HG03469 (cell line): ENCODE results near the gene NSDHL.

Experiments
- ATAC-seq: cut with Tn5 transposase; IDR thresholded peaks from one replicate; pipeline ENCODE4 v1.9.1; 2021; ENCODE audit warnings: mild to moderate bottlenecking, moderate library complexity, moderate number of reproducible peaks; ENCODE audit not compliant: unreplicated experiment

Gene NSDHL

DNA sequence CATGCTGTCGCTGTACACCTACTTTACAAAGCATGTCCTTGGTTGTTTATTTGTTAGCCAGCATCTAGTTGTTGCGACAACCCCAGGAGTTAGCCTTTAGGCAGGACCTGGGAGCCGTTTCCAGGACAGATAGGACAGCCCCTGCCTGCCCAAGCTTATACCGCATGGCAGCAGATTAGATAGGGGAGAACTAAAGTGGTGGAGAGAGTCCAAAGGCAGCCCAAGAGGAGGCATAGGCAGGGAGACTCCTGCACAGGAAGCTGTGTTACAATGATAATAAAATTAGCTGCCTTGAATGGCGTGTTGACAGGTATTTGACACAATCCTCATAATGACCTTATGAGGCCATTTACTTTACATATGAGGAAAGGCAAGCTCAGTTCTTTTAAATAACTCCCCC lies 13.0 kb downstream of the NSDHL start:
- ATAC-seq, result no peak

- no peak for ATAC-seq
Measured at GRCh38 chrX:152844256-152844655, 13.4 kb downstream of the NSDHL start.

DNA sequence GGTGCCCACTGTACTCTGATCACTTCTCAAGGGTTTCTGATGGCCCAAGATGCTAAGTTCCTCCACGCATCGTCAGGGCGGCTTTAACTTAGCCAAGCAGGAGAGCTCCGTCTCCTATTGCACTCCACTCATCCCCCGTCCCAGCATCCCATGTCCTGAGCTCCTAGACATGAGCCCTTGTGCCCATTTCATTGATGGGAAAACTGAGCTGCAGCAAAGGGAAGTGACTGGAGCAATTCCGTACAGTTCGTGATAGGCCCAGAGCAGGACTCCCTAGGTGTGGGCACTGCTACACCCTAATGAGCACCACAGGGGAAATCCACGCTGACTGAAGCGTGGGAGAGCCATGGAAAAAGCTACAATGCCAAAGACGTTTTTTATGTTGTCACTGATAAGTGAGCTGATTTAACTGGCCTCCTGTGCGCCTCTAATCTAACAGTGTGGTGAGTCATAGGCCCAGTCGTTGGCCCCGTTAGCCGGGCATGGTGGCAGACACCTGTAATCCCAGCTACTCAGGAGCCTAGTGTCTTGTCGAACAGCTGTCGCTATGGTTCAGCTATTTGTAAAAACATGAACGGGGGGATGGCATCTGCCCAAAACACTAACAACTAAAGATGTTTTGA lies 14.9 kb downstream of the NSDHL start:
- ATAC-seq, result no peak

DNA sequence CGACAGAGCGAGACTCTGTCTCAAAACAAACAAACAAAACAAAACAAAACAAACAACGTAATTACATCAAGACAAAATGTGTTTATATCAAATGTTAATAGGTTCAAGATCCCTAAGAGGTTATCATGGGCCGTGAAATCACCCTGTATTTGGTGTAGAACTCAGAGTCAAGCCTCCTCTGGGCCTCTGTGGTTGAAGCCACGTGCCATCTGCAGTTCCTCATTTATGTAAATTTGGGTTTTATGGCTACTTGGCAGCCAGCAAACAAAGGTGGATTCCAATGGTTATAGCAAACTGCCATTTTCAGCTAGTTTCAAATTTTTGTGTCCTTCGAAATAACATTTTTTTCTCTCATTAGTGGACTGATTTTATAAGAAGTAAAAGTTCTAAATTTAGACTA lies 16.4 kb downstream of the NSDHL start:
- ATAC-seq, result no peak

DNA sequence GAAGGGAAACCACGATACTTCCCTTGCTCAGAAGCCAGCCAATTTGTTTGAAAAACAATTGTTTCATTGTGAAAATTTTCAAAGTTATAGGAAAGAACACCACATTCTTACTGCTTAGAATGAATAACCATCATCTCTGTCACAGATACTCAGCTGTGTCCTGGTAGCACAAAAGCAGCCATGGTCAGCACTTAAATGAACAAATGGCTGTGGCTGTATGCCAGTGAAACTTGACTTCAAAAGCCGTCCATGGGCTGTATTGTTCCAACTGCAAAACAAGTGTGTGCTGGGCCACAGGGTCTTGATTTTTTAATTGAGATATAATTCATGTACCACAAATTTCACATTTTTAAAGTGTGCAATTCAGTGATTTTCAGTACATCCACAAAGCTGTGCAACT lies 19.6 kb downstream of the NSDHL start:
- ATAC-seq, result no peak

DNA sequence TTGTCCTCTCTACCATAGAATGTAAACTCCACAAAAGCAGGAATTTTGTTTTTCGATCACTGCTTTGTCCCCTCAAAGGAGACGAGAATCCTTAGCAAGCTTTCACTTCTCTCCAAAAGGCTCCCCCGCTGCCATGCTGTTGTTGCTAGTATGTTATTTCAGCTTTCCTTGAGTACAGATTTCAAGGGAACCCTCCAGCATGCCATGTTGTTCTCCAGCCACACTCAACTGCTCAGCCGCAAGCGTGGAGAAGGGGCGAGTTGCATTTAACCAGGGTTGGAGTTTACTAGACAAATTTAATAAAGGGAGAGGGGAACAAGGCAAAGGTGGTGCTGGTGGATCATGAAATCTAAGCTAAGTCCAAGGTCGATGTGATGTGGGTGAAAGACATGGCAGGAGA lies 23.1 kb downstream of the NSDHL start:
- no peak for ATAC-seq

- ATAC-seq, result no peak
Measured at GRCh38 chrX:152861116-152861515, 30.3 kb downstream of the NSDHL start.

GRCh38 chrX:152861826-152862225 lies 31.0 kb downstream of the NSDHL start:
- ATAC-seq, result no peak

DNA sequence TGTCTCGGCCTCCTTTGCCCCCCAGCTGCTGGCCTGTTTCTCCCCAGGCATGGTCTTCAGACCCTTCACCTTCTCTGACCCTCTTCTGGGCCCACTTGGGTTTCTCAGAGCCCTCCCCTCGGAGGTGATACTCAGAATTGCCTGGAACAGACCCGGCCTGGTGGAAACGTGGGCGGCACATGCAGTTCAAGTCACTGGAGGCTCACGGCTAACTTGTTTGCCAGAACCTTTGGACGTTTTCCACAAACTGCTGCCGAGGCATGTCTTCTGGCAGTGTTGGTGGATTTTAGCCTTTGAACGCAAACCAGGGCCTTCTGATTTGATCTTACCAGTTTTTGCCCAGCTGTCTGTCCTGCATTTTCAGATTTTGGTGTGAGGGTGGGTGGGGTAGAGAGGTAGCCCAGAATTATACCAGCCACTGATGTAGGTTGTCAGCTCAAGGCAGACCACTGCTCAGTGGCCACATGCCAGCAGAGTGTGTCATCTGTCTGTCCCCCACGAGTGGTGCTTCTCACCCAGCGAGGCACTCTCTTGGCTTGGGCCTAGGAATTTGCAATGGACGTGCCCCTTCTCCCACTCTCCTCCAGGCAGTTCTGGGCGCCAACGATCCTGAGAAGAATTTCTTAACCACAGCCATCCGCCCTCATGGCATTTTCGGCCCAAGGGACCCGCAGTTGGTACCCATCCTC lies 34.5 kb downstream of the NSDHL start:
- no peak for ATAC-seq

DNA sequence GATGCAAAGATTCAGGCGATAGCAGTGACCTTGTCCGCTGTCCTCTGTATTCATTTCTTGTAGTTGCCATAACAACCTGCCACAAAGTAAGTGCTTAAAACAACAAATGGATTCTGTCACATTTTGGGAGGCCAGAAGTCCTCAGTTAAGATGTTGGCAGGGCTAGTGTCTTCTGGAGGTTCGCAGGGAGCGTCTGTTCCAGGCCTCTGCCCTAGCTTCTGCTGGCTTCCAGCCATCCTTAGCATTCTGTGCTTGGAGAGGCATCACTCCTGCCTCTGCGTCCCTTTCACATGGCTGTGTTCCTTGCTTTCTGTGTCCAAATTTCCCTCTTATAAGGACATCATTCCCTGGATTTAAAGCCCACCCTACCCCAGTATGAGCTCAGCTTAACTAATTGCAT lies 35.5 kb downstream of the NSDHL start:
- ATAC-seq, result no peak

GRCh38 chrX:152869972-152870371 lies 39.1 kb downstream of the NSDHL start:
- no peak for ATAC-seq

DNA sequence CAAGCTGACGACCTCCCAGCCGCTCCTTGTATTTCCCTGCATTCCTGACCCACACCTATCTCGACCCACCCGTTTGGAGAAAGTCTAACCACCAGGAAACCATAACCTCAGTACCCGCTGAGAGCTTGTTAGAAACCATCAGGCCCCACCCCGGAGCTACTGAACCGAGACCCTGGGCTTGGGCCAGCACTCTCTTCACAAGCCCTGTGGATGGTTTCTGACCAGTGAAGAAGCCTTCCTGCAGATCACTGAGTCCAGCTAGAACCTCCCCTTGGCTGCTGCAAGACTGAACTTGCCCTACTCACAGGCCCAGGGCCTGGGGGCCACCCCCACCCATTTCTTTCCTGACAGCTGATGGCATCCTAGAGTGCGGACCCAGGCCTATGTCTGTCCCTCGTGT lies 40.4 kb downstream of the NSDHL start:
- no peak for ATAC-seq

- ATAC-seq, result no peak
Measured at GRCh38 chrX:152872522-152872921, 41.7 kb downstream of the NSDHL start.

DNA sequence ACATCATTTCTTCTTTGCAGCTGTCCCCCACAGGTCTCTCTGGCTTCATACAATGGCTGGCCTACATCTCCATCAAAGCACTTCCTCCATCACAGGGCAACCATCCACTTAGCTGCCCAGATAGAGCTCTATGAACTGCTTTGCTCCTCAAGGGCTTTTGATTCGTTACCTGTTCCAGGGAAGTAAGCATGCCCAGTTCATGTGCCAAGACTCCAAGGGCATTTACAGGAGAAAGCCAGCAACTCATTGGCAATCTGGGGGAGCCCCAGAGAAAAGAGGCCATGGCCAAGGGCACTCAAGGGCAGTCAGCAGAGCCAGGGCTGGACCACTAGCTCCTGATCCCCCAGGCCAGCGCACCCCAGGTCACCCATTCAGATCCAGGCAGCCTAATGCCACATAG lies 42.5 kb downstream of the NSDHL start:
- ATAC-seq, result no peak

- ATAC-seq, result no peak
Measured at GRCh38 chrX:152876931-152877840, 46.3 kb downstream of the NSDHL start.

DNA sequence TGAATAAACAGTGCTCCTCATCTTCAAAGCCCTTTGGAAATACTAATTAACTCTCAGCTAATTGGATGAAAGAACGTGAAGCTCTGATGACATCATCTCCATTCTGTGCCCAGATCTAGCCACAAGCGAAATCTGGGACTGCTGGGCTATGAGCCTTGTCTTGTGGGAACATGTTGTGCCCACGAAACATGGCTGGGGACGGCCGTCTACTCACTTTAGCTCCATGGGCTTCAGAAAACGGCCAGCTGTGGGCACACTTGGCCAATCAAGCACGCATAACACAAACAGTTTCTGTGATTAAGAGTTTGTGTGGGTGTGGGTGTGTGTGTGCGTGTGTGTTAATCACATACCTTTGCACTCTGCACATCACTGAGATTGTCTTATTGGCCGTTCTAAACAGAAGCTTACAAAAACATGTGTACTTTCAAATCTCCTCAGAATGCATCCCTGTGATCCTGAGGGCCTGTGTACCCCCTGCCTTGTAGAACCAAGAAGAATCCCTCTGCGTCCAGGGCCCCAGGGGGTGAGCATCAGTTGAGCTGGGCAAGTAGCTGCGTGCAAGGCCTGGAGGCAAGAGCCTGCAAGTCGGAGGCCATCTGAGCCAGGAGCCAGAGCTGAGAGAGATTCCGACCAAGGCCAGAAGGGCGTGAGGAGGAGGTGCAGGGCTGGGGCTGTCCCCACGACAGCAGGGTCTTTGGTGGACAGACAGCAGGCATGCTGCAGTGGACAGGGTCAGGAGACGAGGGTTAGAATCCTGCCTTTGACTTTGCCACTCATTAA lies 48.3 kb downstream of the NSDHL start:
- no peak for ATAC-seq

DNA sequence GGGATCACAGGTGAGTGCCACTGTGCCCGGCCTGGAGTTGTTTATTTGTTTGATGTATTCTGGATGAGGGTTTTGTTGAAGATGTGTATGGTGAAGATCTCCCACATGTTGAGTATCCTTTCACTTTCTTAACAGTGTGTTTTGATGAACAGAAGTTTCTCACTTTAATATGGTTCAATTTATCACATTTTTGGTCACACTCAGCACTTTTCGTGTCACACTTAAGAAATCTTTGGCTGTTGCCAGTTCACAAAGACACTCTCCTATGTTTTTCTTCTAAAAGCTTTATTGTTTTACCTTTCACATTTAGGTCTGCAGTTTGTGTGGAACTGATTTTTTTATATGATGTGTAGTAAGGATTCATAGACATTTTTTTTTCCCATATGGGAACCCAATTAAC lies 50.4 kb downstream of the NSDHL start:
- no peak for ATAC-seq

DNA sequence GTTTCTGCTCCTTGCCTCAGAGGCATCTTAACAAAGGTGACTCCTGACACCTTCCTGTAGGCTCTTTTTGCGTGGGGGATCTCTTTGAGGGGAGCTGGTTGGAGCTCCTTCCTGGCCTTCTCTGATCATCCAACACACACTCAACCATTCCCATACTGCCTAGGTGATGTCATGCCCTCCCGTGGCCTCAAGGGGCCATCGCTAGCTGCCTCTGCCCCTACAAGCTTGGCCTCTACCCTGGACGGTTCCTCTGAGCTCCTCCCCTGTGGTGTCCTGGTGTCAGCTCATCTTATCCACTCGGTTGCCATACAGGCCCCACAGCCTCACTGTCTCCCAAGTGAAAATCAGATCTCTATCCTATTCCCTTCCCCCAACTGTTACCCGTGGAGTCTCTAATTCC lies 53.3 kb downstream of the NSDHL start:
- ATAC-seq, result no peak

GRCh38 chrX:152886716-152887115 lies 55.9 kb downstream of the NSDHL start:
- no peak for ATAC-seq

DNA sequence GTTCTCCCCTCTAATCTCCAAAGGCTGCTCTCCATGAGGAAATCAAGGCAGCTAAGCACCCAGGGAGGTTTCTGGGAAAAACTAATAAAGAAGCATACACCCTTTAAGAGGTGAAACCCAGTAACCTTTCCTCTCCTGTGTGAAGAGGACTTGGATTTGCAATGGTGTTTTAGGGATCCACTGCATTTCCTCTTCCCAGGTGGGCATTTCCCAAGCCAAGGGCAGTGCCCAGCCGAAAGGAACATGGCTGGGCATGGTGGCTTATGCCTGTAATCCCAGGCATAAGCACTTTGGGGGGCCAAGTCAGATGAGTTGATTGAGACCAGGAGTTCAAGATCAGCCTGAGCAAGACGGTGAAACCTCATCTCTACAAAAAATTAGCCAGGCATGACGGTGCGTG lies 61.6 kb downstream of the NSDHL start:
- ATAC-seq, result no peak
